Measurements from ENCODE around the gene OR14J1. TPM values are rescaled to one million over a fixed set of nuclear protein-coding genes. Genes with fewer than 3 reads are reported as not detected.

OR14J1 gene
- total RNA-seq, 6 experiments from 2014 or later, result not detected

GRCh38 chr6:29354980-29355379 lies 53.5 kb downstream of the OR14J1 start:
- Histone ChIP-seq H3K27me3 (no peaks in the 10 kb centered on the region), H3K36me3 (no peaks in the 10 kb centered on the region), H3K4me1 (no peaks in the 10 kb centered on the region), H3K4me3 (no peak overlapping the region), H3K27ac (no peak overlapping the region), H3K9me3 (no peaks in the 10 kb centered on the region)
- TF ChIP-seq POLR2A (IDR thresholded peaks at IDR 0.05) (no peak), CTCF (IDR thresholded peaks at IDR 0.05) (no peak)
- intact Hi-C loops (cut with DNase I), result no loop called here
- ATAC-seq (no peak), DNase-seq (no peak)

- Histone ChIP-seq H3K4me1 (no peaks in the 10 kb centered on the region), H3K27me3 (no peaks in the 10 kb centered on the region), H3K9me3 (no peaks in the 10 kb centered on the region), H3K27ac (no peak overlapping the region), H3K36me3 (no peaks in the 10 kb centered on the region), H3K4me3 (no peak overlapping the region)
- ATAC-seq (no peak), DNase-seq (no peak)
- 35% methylated on average over 1 of the region's 1 CpG for WGBS (ENCODE audit: insufficient coverage, low coverage, low lambda C conversion rate, missing lambda C conversion rate)
- intact Hi-C loops (cut with DNase I), result no loop called here
- TF ChIP-seq CTCF (IDR thresholded peaks at IDR 0.05) (no peak), POLR2A (IDR thresholded peaks at IDR 0.05) (no peak)
These were observed 54.1 kb downstream of the OR14J1 start for GRCh38 chr6:29355603-29356002.

Other genes with a start within 250 kb of the OR14J1 start
- gene OR2B3, start 214.4 kb upstream of the OR14J1 start, total RNA-seq, result not detected
- gene OR2J1, start 202.2 kb upstream of the OR14J1 start, total RNA-seq, result not detected
- gene OR2J3, start 193.6 kb upstream of the OR14J1 start, total RNA-seq, result not detected
- not detected for gene OR2J2, start 130.8 kb upstream of the OR14J1 start, total RNA-seq
- gene OR5V1, start 67.2 kb downstream of the OR14J1 start, total RNA-seq, result not detected
- not detected for gene OR12D3, start 73.6 kb downstream of the OR14J1 start, total RNA-seq
- not detected for gene OR12D2, start 93.9 kb downstream of the OR14J1 start, total RNA-seq
- gene OR12D1, start 113.2 kb downstream of the OR14J1 start, total RNA-seq, result not detected
- not detected for gene OR10C1, start 137.6 kb downstream of the OR14J1 start, total RNA-seq
- not detected for gene OR11A1, start 155.4 kb downstream of the OR14J1 start, total RNA-seq
- not detected for gene OR2H1, start 155.5 kb downstream of the OR14J1 start, total RNA-seq
- gene MAS1L, start 186.3 kb downstream of the OR14J1 start, total RNA-seq, result not detected

All from right lobe of liver (tissue), 6 donors.